HG02970 (cell line): ENCODE data around the gene PRPH.
"Not testable (repeated sequence)": the region's sequence is repeated elsewhere in the genome, so short reads cannot be mapped to it uniquely, and the experiment has no call there.

ENCODE experiments used
- ATAC-seq: cut with Tn5 transposase; IDR thresholded peaks from one replicate; pipeline ENCODE4 v1.9.1; 2021; ENCODE audit warnings: mild to moderate bottlenecking, moderate library complexity, moderate number of reproducible peaks; ENCODE audit not compliant: unreplicated experiment, low FRiP score

Gene PRPH

GRCh38 chr12:49276304-49277290 lies 18.4 kb upstream of the PRPH start:
- no peak for ATAC-seq

- ATAC-seq = no peak
Measured at GRCh38 chr12:49277466-49277865, 17.5 kb upstream of the PRPH start.

- ATAC-seq = no peak
Measured at GRCh38 chr12:49279706-49280159, 15.2 kb upstream of the PRPH start.

- not testable (repeated sequence) for ATAC-seq
Measured at GRCh38 chr12:49280545-49280944, 14.4 kb upstream of the PRPH start.

- ATAC-seq = no peak
Measured at GRCh38 chr12:49282302-49282701, 12.6 kb upstream of the PRPH start.

- ATAC-seq = not testable (repeated sequence)
Measured at GRCh38 chr12:49282740-49283375, 12.1 kb upstream of the PRPH start.

GRCh38 chr12:49283541-49284429 lies 11.2 kb upstream of the PRPH start:
- ATAC-seq = no peak

- no peak for ATAC-seq
Measured at GRCh38 chr12:49284672-49285071, 10.3 kb upstream of the PRPH start.

- ATAC-seq = no peak
Measured at GRCh38 chr12:49287876-49288275, 7.1 kb upstream of the PRPH start.

- no peak for ATAC-seq
Measured at GRCh38 chr12:49288412-49288853, 6.5 kb upstream of the PRPH start.

GRCh38 chr12:49288922-49289555 lies 5.9 kb upstream of the PRPH start:
- ATAC-seq = no peak

- no peak for ATAC-seq
Measured at GRCh38 chr12:49292729-49293055, 2.3 kb upstream of the PRPH start.

- no peak for ATAC-seq
Measured at GRCh38 chr12:49293056-49293956, 1.6 kb upstream of the PRPH start.

- no peak for ATAC-seq
Measured at GRCh38 chr12:49294086-49294803, 702 bp upstream of the PRPH start.

- no peak for ATAC-seq
Measured at GRCh38 chr12:49294804-49295081, 204 bp upstream of the PRPH start.

GRCh38 chr12:49296034-49296835 lies 1.3 kb downstream of the PRPH start:
- ATAC-seq = no peak

GRCh38 chr12:49296836-49297694 lies 2.1 kb downstream of the PRPH start:
- ATAC-seq = no peak
